Measurements from ENCODE around the gene TPX2.

Gene TPX2

GRCh38 chr20:31839782-31840487 is 100.8 kb downstream of the TPX2 start:
- Histone ChIP-seq H3K27ac (ENCODE audit: low read depth, low read length) (no peak overlapping the region), H3K4me1 (ENCODE audit: control insufficient read depth, insufficient read depth, low read length) (peaks cover 66% of the 10 kb centered on the region), H3K27me3 (ENCODE audit: control insufficient read depth, insufficient read depth, low read length) (no peaks in the 10 kb centered on the region), H3K9ac (ENCODE audit: low read length) (no peak overlapping the region), H3K9me3 (ENCODE audit: control insufficient read depth, insufficient read depth, low read depth, low read length) (no peaks in the 10 kb centered on the region), H3K36me3 (ENCODE audit: control insufficient read depth, insufficient read depth, low read length) (no peaks in the 10 kb centered on the region), H3K4me3 (ENCODE audit: low read depth, low read length) (no peak overlapping the region)

- Histone ChIP-seq H3K27me3 (ENCODE audit: control insufficient read depth, insufficient read depth, low read length) (no peaks in the 10 kb centered on the region), H3K9ac (ENCODE audit: low read length) (no peak overlapping the region), H3K4me1 (ENCODE audit: control insufficient read depth, insufficient read depth, low read length) (peaks cover 67% of the 10 kb centered on the region), H3K4me3 (ENCODE audit: low read depth, low read length) (no peak overlapping the region), H3K36me3 (ENCODE audit: control insufficient read depth, insufficient read depth, low read length) (no peaks in the 10 kb centered on the region), H3K27ac (ENCODE audit: low read depth, low read length) (no peak overlapping the region), H3K9me3 (ENCODE audit: control insufficient read depth, insufficient read depth, low read depth, low read length) (no peaks in the 10 kb centered on the region)
Measured at GRCh38 chr20:31840906-31841816, 102.1 kb downstream of the TPX2 start.

GRCh38 chr20:31841928-31842327 is 102.8 kb downstream of the TPX2 start:
- no peaks in the 10 kb centered on the region for H3K36me3 ChIP-seq (ENCODE audit: control insufficient read depth, insufficient read depth, low read length)
- H3K27me3 ChIP-seq (ENCODE audit: control insufficient read depth, insufficient read depth, low read length) = no peaks in the 10 kb centered on the region
- H3K4me3 ChIP-seq (ENCODE audit: low read depth, low read length) = no peak overlapping the region
- H3K4me1 ChIP-seq (ENCODE audit: control insufficient read depth, insufficient read depth, low read length) = peaks cover 62% of the 10 kb centered on the region
- no peaks in the 10 kb centered on the region for H3K9me3 ChIP-seq (ENCODE audit: control insufficient read depth, insufficient read depth, low read depth, low read length)
- H3K27ac ChIP-seq (ENCODE audit: low read depth, low read length) = no peak overlapping the region
- peak overlapping the region; percentile 8 for H3K9ac ChIP-seq (ENCODE audit: low read length)

DNA sequence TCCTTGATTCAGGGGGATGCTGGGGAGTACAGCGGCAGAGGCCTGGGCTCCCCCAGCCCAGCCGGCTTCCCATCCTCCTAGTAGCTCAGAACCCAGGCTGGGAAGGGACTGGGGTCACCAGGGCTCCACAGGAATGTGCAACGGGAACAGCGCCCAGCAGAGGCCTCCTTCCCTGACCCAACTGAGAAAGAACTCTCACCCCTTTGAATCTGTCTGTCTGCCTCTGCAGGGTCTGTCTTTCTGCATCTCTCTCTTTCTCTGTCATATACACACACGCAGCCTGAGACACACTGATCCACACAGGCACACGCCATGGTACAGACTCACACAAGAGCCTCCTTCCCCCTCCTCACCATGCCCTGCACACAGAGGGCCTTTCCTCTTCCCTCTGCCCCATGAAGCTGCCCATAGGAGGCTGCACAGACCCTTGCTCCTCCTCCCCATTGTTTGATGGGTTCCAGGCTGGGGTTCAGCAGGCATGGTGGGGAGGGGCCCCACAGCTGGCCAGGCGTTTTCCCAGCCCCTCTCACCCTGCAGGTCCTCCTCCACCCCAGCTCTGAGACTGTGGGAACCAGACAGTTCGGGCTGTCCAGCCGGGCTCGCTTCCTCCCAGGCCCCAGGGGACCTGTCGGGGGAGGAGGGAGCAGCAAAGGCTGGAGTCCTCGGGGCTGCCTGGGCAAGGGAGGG is 103.5 kb downstream of the TPX2 start:
- Histone ChIP-seq H3K27me3 (ENCODE audit: control insufficient read depth, insufficient read depth, low read length) (0 out of 2 replicates have a peak, but pooled peaks cover 3% of the 10 kb centered on the region), H3K36me3 (ENCODE audit: control insufficient read depth, insufficient read depth, low read length) (no peaks in the 10 kb centered on the region), H3K4me1 (ENCODE audit: control insufficient read depth, insufficient read depth, low read length) (peaks cover 55% of the 10 kb centered on the region), H3K9ac (ENCODE audit: low read length) (peak overlapping the region; percentile 8), H3K4me3 (ENCODE audit: low read depth, low read length) (no peak overlapping the region), H3K27ac (ENCODE audit: low read depth, low read length) (no peak overlapping the region), H3K9me3 (ENCODE audit: control insufficient read depth, insufficient read depth, low read depth, low read length) (no peaks in the 10 kb centered on the region)

GRCh38 chr20:31843288-31843687 is 104.2 kb downstream of the TPX2 start:
- Histone ChIP-seq H3K4me1 (ENCODE audit: control insufficient read depth, insufficient read depth, low read length) (peaks cover 48% of the 10 kb centered on the region), H3K4me3 (ENCODE audit: low read depth, low read length) (no peak overlapping the region), H3K9ac (ENCODE audit: low read length) (no peak overlapping the region), H3K9me3 (ENCODE audit: control insufficient read depth, insufficient read depth, low read depth, low read length) (no peaks in the 10 kb centered on the region), H3K27ac (ENCODE audit: low read depth, low read length) (no peak overlapping the region), H3K27me3 (ENCODE audit: control insufficient read depth, insufficient read depth, low read length) (peaks cover 4% of the 10 kb centered on the region), H3K36me3 (ENCODE audit: control insufficient read depth, insufficient read depth, low read length) (no peaks in the 10 kb centered on the region)

DNA sequence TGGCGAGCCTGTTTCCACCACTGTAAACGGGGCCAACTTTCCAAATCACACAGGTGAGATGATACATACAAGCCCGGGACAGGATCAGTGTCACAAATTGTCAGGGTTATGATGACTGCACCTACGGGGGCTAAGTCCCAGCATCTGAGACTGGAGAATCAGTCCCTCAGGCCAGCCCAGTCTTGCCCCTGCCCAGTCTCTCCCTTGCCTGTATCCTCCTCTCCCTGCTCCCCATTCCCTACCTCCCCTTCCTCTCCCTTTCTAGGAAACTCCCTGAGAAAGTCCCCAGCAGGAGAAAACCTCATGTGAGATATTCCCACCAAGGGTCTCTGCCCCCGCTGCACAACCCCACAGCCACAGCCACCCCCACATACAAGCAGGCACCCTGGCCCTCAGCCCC is 104.8 kb downstream of the TPX2 start:
- Histone ChIP-seq H3K27ac (ENCODE audit: low read depth, low read length) (no peak overlapping the region), H3K4me1 (ENCODE audit: control insufficient read depth, insufficient read depth, low read length) (peaks cover 46% of the 10 kb centered on the region), H3K4me3 (ENCODE audit: low read depth, low read length) (no peak overlapping the region), H3K9ac (ENCODE audit: low read length) (no peak overlapping the region), H3K9me3 (ENCODE audit: control insufficient read depth, insufficient read depth, low read depth, low read length) (no peaks in the 10 kb centered on the region), H3K36me3 (ENCODE audit: control insufficient read depth, insufficient read depth, low read length) (no peaks in the 10 kb centered on the region), H3K27me3 (ENCODE audit: control insufficient read depth, insufficient read depth, low read length) (peaks cover 9% of the 10 kb centered on the region)

GRCh38 chr20:31844737-31845299 is 105.7 kb downstream of the TPX2 start:
- Histone ChIP-seq H3K9ac (ENCODE audit: low read length) (no peak overlapping the region), H3K27ac (ENCODE audit: low read depth, low read length) (no peak overlapping the region), H3K4me3 (ENCODE audit: low read depth, low read length) (no peak overlapping the region), H3K4me1 (ENCODE audit: control insufficient read depth, insufficient read depth, low read length) (peaks cover 46% of the 10 kb centered on the region), H3K9me3 (ENCODE audit: control insufficient read depth, insufficient read depth, low read depth, low read length) (no peaks in the 10 kb centered on the region), H3K36me3 (ENCODE audit: control insufficient read depth, insufficient read depth, low read length) (no peaks in the 10 kb centered on the region), H3K27me3 (ENCODE audit: control insufficient read depth, insufficient read depth, low read length) (peaks cover 19% of the 10 kb centered on the region)

- Histone ChIP-seq H3K27me3 (ENCODE audit: control insufficient read depth, insufficient read depth, low read length) (peaks cover 24% of the 10 kb centered on the region), H3K4me1 (ENCODE audit: control insufficient read depth, insufficient read depth, low read length) (peaks cover 46% of the 10 kb centered on the region), H3K27ac (ENCODE audit: low read depth, low read length) (no peak within 1 kb of the TSS), H3K9ac (ENCODE audit: low read length) (no peak within 1 kb of the TSS), H3K36me3 (ENCODE audit: control insufficient read depth, insufficient read depth, low read length) (no peaks in the 10 kb centered on the region), H3K9me3 (ENCODE audit: control insufficient read depth, insufficient read depth, low read depth, low read length) (no peaks in the 10 kb centered on the region), H3K4me3 (ENCODE audit: low read depth, low read length) (no peak within 1 kb of the TSS)
Measured at GRCh38 chr20:31845300-31845863, 106.3 kb downstream of the TPX2 start, which contains the start of gene FOXS1. Gene FOXS1 (minus strand): TSS chr20:31845604. CDS start chr20:31845542, 62 bp downstream.

DNA sequence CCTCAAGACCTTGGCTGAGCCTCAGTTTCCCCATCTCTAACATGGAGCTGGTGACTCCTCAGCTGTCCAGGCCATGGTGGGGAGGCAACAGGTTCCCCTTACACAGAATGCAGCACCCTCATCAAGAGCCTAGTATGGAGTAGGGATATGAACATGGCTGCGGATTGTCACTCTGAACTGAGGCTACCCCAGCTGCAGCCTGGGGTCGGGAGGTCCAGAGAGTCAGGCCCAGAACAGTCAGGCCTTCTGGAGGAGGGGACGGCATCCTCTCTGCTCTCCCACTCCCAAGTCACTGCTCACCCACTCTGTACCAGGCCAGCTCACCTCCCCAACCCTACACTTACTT is 107.7 kb downstream of the TPX2 start:
- no peaks in the 10 kb centered on the region for H3K9me3 ChIP-seq (ENCODE audit: control insufficient read depth, insufficient read depth, low read depth, low read length)
- no peak overlapping the region for H3K9ac ChIP-seq (ENCODE audit: low read length)
- H3K4me1 ChIP-seq (ENCODE audit: control insufficient read depth, insufficient read depth, low read length) = peaks cover 38% of the 10 kb centered on the region
- no peaks in the 10 kb centered on the region for H3K36me3 ChIP-seq (ENCODE audit: control insufficient read depth, insufficient read depth, low read length)
- H3K27me3 ChIP-seq (ENCODE audit: control insufficient read depth, insufficient read depth, low read length) = peaks cover 38% of the 10 kb centered on the region
- H3K27ac ChIP-seq (ENCODE audit: low read depth, low read length) = no peak overlapping the region
- H3K4me3 ChIP-seq (ENCODE audit: low read depth, low read length) = no peak overlapping the region

GRCh38 chr20:31848088-31848999 is 109.3 kb downstream of the TPX2 start:
- Histone ChIP-seq H3K27me3 (ENCODE audit: control insufficient read depth, insufficient read depth, low read length) (peaks cover 42% of the 10 kb centered on the region), H3K4me3 (ENCODE audit: low read depth, low read length) (no peak overlapping the region), H3K9ac (ENCODE audit: low read length) (no peak overlapping the region), H3K36me3 (ENCODE audit: control insufficient read depth, insufficient read depth, low read length) (no peaks in the 10 kb centered on the region), H3K4me1 (ENCODE audit: control insufficient read depth, insufficient read depth, low read length) (peaks cover 22% of the 10 kb centered on the region; the same call in 1 of the 2 replicates), H3K27ac (ENCODE audit: low read depth, low read length) (no peak overlapping the region), H3K9me3 (ENCODE audit: control insufficient read depth, insufficient read depth, low read depth, low read length) (no peaks in the 10 kb centered on the region)

Data from HUES6 (cell line).